HepG2 (cell line): ENCODE measurements around the gene PIGN. TPM values are rescaled to one million over a fixed set of nuclear protein-coding genes. Genes with fewer than 3 reads are reported as not detected.

Experiments used
- ATAC-seq: fragments of 200-7000 bp; cut with Tn5 transposase; 3 replicates; pipeline ENCODE4 v1.9.1; 2020; ENCODE audit warnings: mild to moderate bottlenecking, moderate library complexity
- BruUV-seq: library from RNA; stranded (reverse); fragments of 400-500 nt; replicated peaks from 2 replicates; lab custom pipeline; 2021; lab: Mats Ljungman, UMichigan
- CTCF ChIA-PET: fragments of 300-600 bp; formaldehyde crosslinking; extraction: SDS; loops from one replicate; lab custom pipeline; 2021; ENCODE audit warnings: low total read pairs, inconsistent platforms, low intra/inter-chr PET ratio; lab: Yijun Ruan, JAX
- POLR2A ChIA-PET: fragments of 350-600 bp; sonication (Branson Sonifier 250); formaldehyde crosslinking; loops from one replicate; lab custom pipeline; 2020; ENCODE audit warnings: antibody characterized with exemption, inconsistent platforms; lab: Yijun Ruan, JAX
- DNase-seq: peaks from one replicate; pipeline ENCODE4 v3.0.0-alpha.2; 2015; ENCODE audit warnings: low spot score
- FAIRE-seq: peaks from 3 replicates; lab custom pipeline; 2011; peaks lifted over from hg19 to GRCh38; lab: Jason Lieb, UNC
- H2AFZ ChIP-seq: one replicate; pipeline ENCODE4 v1.6.1; 2011; ENCODE audit warnings: low read length, inconsistent platforms
- H3K27ac ChIP-seq: fragments of 300-600 bp; 3 replicates; pipeline ENCODE4 v1.8.0; 2011; ENCODE audit warnings: mixed run types, mild to moderate bottlenecking, mixed read lengths, low read length, inconsistent platforms; ENCODE audit not compliant: insufficient read depth; ENCODE audit errors: extremely low read length
- H3K27me3 ChIP-seq, 2 experiments: fragments of 200-600 bp in 1 of 2; 2 replicates in 1 of 2; 3 replicates in 1 of 2; pipeline versions ENCODE4 v1.6.0 to v1.8.0; 2011; ENCODE audit warnings: low read length in 2 of 2, mild to moderate bottlenecking in 2 of 2, moderate library complexity in 2 of 2, inconsistent platforms in 1 of 2; ENCODE audit not compliant: insufficient read depth in 2 of 2, control insufficient read depth in 1 of 2
- H3K36me3 ChIP-seq, 2 experiments: fragments of 200-600 bp in 1 of 2; replicated peaks in 1 of 2; 2 replicates in 1 of 2; 3 replicates in 1 of 2; pipeline versions ENCODE4 v1.5.1 to v1.8.0; 2011; ENCODE audit warnings: low read length in 2 of 2, inconsistent platforms in 1 of 2; ENCODE audit not compliant: insufficient read depth in 2 of 2, control insufficient read depth in 1 of 2
- H3K4me1 ChIP-seq: 2 replicates; pipeline ENCODE4 v1.5.1; 2012; ENCODE audit warnings: low read length, inconsistent platforms; ENCODE audit not compliant: insufficient read depth
- H3K4me2 ChIP-seq: 2 replicates; pipeline ENCODE4 v1.6.0; 2011; ENCODE audit warnings: low read depth, low read length, inconsistent platforms
- H3K4me3 ChIP-seq, 3 experiments: fragments of 200-600 bp in 1 of 3; sonication (generic), shearing (Covaris generic) in 1 of 3; replicated peaks in 1 of 3; 2 replicates each; pipeline ENCODE4 v1.5.1; 2011 to 2016; ENCODE audit warnings: low read length in 3 of 3, inconsistent platforms in 2 of 3, low read depth in 2 of 3, mild to moderate bottlenecking in 2 of 3, control low read depth in 1 of 3, mixed read lengths in 1 of 3; ENCODE audit not compliant: insufficient read depth in 1 of 3
- H3K79me2 ChIP-seq: one replicate; pipeline ENCODE4 v1.6.1; 2011; ENCODE audit warnings: low read length, inconsistent platforms; ENCODE audit not compliant: insufficient read depth
- H3K9ac ChIP-seq: 2 replicates; pipeline ENCODE4 v1.6.0; 2011; ENCODE audit warnings: mild to moderate bottlenecking, low read depth, low read length, inconsistent platforms; ENCODE audit not compliant: insufficient read depth
- H3K9me3 ChIP-seq: 2 replicates; pipeline ENCODE4 v1.5.1; 2012; ENCODE audit warnings: mild to moderate bottlenecking, low read length
- H4K20me1 ChIP-seq: 2 replicates; pipeline ENCODE4 v1.6.0; 2011; ENCODE audit warnings: inconsistent platforms, mild to moderate bottlenecking, low read length, moderate library complexity; ENCODE audit not compliant: insufficient read depth
- ATF7 ChIP-seq, 2 experiments: fragments of 450-650 bp in 1 of 2; sonication (generic) in 1 of 2; formaldehyde crosslinking in 1 of 2; IDR thresholded peaks; 2 replicates each; pipeline versions ENCODE4 v1.4.0 to v1.6.1; 2016 to 2020; ENCODE audit warnings: antibody characterized with exemption in 1 of 2, mild to moderate bottlenecking in 1 of 2, missing genetic modification reagents in 1 of 2
- ISL2 ChIP-seq: sonication (generic); formaldehyde crosslinking; IDR thresholded peaks from 2 replicates; pipeline ENCODE4 v1.5.0; 2020; ENCODE audit warnings: missing genetic modification reagents
- SMARCE1 ChIP-seq: fragments of 450-650 bp; IDR thresholded peaks from 2 replicates; pipeline ENCODE4 v1.6.1; 2017; ENCODE audit warnings: borderline replicate concordance
- ZNF235 ChIP-seq: sonication (generic); formaldehyde crosslinking; IDR thresholded peaks from 2 replicates; pipeline ENCODE4 v1.8.1; 2023; ENCODE audit warnings: mild to moderate bottlenecking, missing genetic modification reagents, borderline replicate concordance
- ZNF274 ChIP-seq: sonication (generic); formaldehyde crosslinking; IDR thresholded peaks from 2 replicates; pipeline ENCODE4 v1.5.1; 2020; ENCODE audit warnings: mild to moderate bottlenecking, missing genetic modification reagents
- ZNF441 ChIP-seq: sonication (generic); formaldehyde crosslinking; IDR thresholded peaks from 2 replicates; pipeline ENCODE4 v1.7.0; 2021; ENCODE audit warnings: missing genetic modification reagents, borderline replicate concordance
- ZNF639 ChIP-seq: conservative IDR thresholded peaks from 2 replicates; pipeline ENCODE4 v1.6.1; 2018; ENCODE audit warnings: missing genetic modification reagents
- ZNF660 ChIP-seq: sonication (generic); formaldehyde crosslinking; IDR thresholded peaks from 2 replicates; pipeline ENCODE4 v1.5.1; 2020; ENCODE audit warnings: mild to moderate bottlenecking, low read depth, missing genetic modification reagents, borderline replicate concordance
- WGBS: methylation state at CpG from one replicate; pipeline ENCODE4 v1.1.6; 2017; ENCODE audit warnings: low lambda C conversion rate; 5-methylcytosine and 5-hydroxymethylcytosine counted together
- in situ Hi-C: cut with HindIII; loops from 2 replicates; pipeline ENCODE4 v1.10.0; 2017; ENCODE audit warnings: low pct_unique_long_range_greater_than_20kb; ENCODE audit not compliant: extremely low pct_ligation_motif_present
- intact Hi-C: fragments of 100-400 bp; cut with micrococcal nuclease; formaldehyde crosslinking; loops from one replicate; pipeline ENCODE4 v1.10.0; 2022; ENCODE audit not compliant: unreplicated experiment
- polyA plus RNA-seq, 8 experiments: library from polyadenylated mRNA; depleted of rRNA in 3 of 8; stranded (reverse) in 7 of 8; unstranded in 1 of 8; fragments of >200 nt; fragmentation: Illumina TruSeq in 4 of 8; extraction: Trizol in 4 of 8; gene quantifications; 2 replicates each; pipeline versions ENCODE4 v1.2.1 to v1.2.3, GENCODE V29; 2011 to 2016; ENCODE audit warnings: low read depth in 4 of 8, missing spikeins in 1 of 8, mixed read lengths in 1 of 8; ENCODE audit not compliant: insufficient read depth in 1 of 8
- total RNA-seq, 5 experiments: library from RNA; depleted of rRNA; stranded (reverse); fragments of >200 nt; fragmentation: Illumina TruSeq; extraction: Trizol; gene quantifications; 2 replicates each; pipeline ENCODE4 v1.2.3, GENCODE V29; 2016; ENCODE audit warnings: low read depth in 1 of 5

Gene PIGN
- total and polyA plus RNA-seq, 2 of the 13 experiments (the other 11 are each of a cell fraction or from before 2014, with no cell fraction given), result 15.5 to 33.6 TPM

GRCh38 chr18:62126737-62127136, 60.1 kb downstream of the PIGN start (continued):
- TF ChIP-seq ZNF639 (CRISPR knock-in tag) (no peak), SMARCE1 (no peak), ZNF660 (no peak), ZNF441 (no peak), ISL2 (CRISPR knock-in tag) (no peak), ZNF235 (CRISPR knock-in tag) (no peak)

- no TSS peak for BruUV-seq
- Histone ChIP-seq H3K27me3 (no peaks in the 10 kb centered on the region), H2AFZ (no peak overlapping the region), H3K9ac (no peak overlapping the region), H3K27ac (no peak overlapping the region), H4K20me1 (no peaks in the 10 kb centered on the region), H3K4me1 (no peaks in the 10 kb centered on the region), H3K9me3 (no peaks in the 10 kb centered on the region), H3K79me2 (no peaks in the 10 kb centered on the region), H3K4me3 (no peak overlapping the region), H3K36me3 (no peaks in the 10 kb centered on the region; a peak in 2 of 5 replicates), H3K4me2 (no peak overlapping the region)
- ATAC-seq (no peak), FAIRE-seq (no peak), DNase-seq (no peak)
- CTCF ChIA-PET, result no interaction called here
- intact Hi-C loops (no loop called here), in situ Hi-C loops (no loop called here)
- TF ChIP-seq ZNF274 (CRISPR knock-in tag) (no peak), ATF7 (IDR thresholded peaks at IDR 0.05) (peak; percentile 52; the same call in 1 of the 2 replicates), ATF7 (CRISPR knock-in tag; IDR thresholded peaks at IDR 0.05) (no peak)
- POLR2A ChIA-PET, result no interaction called here
- WGBS, result 97% methylated on average over 2 of the region's 2 CpGs
Observed at GRCh38 chr18:62125702-62126101, 61.2 kb downstream of the PIGN start.
